ENCODE results near the gene DCN. TPM values are rescaled to one million over a fixed set of nuclear protein-coding genes. Genes with fewer than 3 reads are reported as not detected.
A peak's percentile ranks its signal among the peaks of the same experiment; 100 is the strongest.

DCN gene
- total RNA-seq, 4 donors from 2014 or later = 50.1 to 1,296 (median 333) TPM

DNA sequence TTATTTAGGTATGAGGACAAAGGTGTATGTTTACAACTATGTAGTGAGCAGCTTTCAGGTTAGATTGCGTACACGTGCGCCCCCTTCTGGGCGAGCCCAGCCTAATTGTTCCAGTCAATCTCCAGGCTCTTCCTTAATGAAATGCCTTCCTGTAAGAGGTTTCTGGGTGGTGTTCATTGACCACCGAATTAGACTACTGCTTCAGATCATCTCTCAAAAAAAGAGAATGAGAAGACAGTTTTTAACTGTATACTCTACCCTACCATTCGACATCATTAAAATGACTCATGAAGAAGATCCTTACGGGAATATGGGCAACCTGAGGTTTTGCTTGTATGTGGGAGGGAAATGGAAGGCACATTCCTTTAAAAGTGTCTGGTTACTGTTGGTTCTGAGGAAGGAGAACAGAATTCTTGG lies 73.5 kb downstream of the DCN start:
- DNase-seq = no peak
- WGBS, 2 donors = 35 to 38% methylated on average over 7 of the region's 7 CpGs
- H3K27ac ChIP-seq = peak overlapping the region in 3 of 4 donors; percentile 4 to 52 (median 24)
- intact Hi-C loops (cut with DNase I) = no loop called here
- H3K4me1 ChIP-seq = peaks cover 0 to 6% (median 0%) of the 10 kb centered on the region in 3 donors
- H3K36me3 ChIP-seq = no peaks in the 10 kb centered on the region
- no peaks in the 10 kb centered on the region for H3K27me3 ChIP-seq
- H3K4me3 ChIP-seq = peak overlapping the region in 1 of 4 donors; percentile 49
- no peaks in the 10 kb centered on the region for H3K9me3 ChIP-seq
- TF ChIP-seq POLR2A (IDR thresholded peaks at IDR 0.05) = no peak
- TF ChIP-seq, protein P1, sequence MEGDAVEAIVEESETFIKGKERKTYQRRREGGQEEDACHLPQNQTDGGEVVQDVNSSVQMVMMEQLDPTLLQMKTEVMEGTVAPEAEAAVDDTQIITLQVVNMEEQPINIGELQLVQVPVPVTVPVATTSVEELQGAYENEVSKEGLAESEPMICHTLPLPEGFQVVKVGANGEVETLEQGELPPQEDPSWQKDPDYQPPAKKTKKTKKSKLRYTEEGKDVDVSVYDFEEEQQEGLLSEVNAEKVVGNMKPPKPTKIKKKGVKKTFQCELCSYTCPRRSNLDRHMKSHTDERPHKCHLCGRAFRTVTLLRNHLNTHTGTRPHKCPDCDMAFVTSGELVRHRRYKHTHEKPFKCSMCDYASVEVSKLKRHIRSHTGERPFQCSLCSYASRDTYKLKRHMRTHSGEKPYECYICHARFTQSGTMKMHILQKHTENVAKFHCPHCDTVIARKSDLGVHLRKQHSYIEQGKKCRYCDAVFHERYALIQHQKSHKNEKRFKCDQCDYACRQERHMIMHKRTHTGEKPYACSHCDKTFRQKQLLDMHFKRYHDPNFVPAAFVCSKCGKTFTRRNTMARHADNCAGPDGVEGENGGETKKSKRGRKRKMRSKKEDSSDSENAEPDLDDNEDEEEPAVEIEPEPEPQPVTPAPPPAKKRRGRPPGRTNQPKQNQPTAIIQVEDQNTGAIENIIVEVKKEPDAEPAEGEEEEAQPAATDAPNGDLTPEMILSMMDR (IDR thresholded peaks at IDR 0.05) = peak in 5 of 6 experiments; percentile 33 to 57 (median 44)

DNA sequence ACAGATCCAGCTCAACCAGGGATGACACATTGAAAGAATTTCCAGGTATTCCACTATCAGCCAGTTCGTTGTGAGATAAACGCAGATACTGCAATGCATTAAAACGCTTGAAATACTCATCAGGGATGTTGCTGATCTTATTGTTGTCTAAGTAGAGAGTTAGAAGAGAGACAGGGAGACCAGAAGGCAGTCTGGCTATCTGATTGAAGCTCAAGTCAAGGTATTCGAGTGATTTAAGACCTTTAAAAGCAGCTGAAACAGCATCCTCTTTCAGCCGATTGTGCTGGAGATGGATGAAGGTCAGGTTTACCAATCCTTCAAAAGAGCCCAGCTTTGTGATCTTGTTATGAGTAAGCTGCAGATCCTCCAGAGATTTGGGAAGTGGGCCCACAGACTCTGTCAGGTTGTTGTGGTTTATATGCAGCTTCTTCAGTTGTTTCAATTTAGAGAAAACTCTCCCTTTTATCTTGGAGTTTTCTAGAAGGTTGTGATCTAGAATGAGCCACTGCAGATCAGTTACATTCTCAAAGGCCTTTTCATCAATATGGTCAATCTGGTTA lies 74.3 kb downstream of the DCN start:
- Histone ChIP-seq H3K4me1 (peaks cover 0 to 6% (median 0%) of the 10 kb centered on the region in 3 donors), H3K27ac (peak overlapping the region in 1 of 4 donors; percentile 8), H3K9me3 (no peaks in the 10 kb centered on the region), H3K27me3 (no peaks in the 10 kb centered on the region), H3K36me3 (no peaks in the 10 kb centered on the region), H3K4me3 (peak overlapping the region in 1 of 4 donors; percentile 3)
- no peak for TF ChIP-seq POLR2A (IDR thresholded peaks at IDR 0.05)
- TF ChIP-seq, protein P1 (IDR thresholded peaks at IDR 0.05) = no peak
- no peak for DNase-seq
- 84 to 91% methylated on average over 5 of the region's 5 CpGs for WGBS, 2 donors
- intact Hi-C loops (cut with DNase I) = no loop called here

DNA sequence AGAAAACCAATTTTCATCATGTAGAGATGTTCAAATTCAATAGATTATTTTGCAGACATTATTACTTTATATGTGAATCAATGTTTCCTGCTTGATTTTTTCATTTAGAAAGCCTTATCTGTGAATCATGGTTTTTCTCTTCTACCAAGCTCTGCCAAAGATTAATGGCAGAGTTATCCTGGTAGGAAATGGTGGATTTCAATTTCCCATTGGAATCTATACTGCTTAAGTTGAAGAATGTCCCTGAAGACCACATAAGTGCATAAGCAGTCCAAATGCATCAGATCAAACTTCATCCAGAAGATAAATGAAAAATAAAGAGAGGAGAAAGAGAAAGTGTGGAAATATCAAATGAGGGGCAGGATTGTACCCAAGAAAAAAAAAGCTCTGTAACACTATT lies 76.3 kb downstream of the DCN start:
- Histone ChIP-seq H3K9me3 (no peaks in the 10 kb centered on the region), H3K4me3 (no peak overlapping the region), H3K27me3 (no peaks in the 10 kb centered on the region), H3K4me1 (peaks cover 0 to 2% (median 0%) of the 10 kb centered on the region in 3 donors), H3K36me3 (no peaks in the 10 kb centered on the region), H3K27ac (no peak overlapping the region)
- no peak for DNase-seq
- intact Hi-C loops (cut with DNase I) = no loop called here
- TF ChIP-seq, protein P1 (IDR thresholded peaks at IDR 0.05) = no peak
- TF ChIP-seq POLR2A (IDR thresholded peaks at IDR 0.05) = no peak

DNA sequence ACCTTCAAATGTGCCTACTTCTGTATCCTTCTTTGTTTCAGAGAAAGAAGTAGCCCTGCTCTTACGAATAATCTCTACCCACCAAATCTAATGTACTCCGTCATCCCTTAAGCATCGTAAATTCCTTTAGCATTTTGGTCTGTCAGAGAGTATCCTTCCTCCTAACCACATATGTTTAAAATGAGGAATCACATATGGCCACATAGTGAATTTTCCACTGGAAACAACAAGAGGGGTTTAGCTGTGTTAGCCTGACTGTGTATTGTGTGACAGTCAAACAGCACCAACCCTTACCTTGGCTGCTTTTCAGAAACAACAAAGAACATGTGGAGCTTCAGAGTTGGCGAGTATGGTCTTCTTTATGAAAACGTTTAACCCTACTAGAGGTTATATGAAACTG lies 76.8 kb downstream of the DCN start:
- TF ChIP-seq, protein P1 (IDR thresholded peaks at IDR 0.05) = no peak
- intact Hi-C loops (cut with DNase I) = no loop called here
- Histone ChIP-seq H3K36me3 (no peaks in the 10 kb centered on the region), H3K27me3 (no peaks in the 10 kb centered on the region), H3K4me1 (no peaks in the 10 kb centered on the region), H3K9me3 (no peaks in the 10 kb centered on the region), H3K4me3 (peak overlapping the region in 1 of 4 donors; percentile 3), H3K27ac (peak overlapping the region in 1 of 4 donors; percentile 11)
- 72 to 74% methylated on average over 5 of the region's 5 CpGs for WGBS, 2 donors
- no peak for DNase-seq

DNA sequence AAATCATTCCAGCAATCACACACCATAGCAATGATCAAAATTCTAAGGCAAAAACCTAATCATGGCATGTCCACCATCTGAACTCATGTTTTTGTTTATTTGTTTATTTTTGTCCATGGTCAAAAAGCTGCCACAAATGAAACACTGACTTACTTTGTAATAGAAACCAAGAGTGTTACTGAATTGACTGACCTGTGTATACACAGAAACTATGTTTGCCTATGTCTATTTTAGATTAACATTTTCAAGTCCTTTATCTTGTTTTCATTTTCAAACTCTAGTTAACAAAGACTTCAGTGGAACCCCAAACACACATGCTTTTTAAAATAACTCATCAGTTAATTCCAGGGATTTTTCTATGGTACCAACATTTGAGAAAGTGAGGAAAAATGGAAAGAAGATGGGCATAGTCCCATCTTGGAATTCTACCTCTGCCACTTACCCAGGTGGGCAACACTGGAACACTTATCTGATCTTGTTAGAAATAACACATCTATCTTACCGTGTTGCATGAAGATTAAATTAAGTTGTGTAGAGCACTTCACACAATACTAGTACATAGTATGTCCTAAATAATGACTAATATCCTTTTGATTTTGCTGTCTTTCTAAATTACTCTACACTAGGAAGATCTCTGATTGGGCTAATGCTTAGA lies 77.7 kb downstream of the DCN start:
- WGBS, 2 donors = 71 to 86% methylated on average over 1 of the region's 1 CpG

More for the DNA sequence above, 77.7 kb downstream of the DCN start:
- Histone ChIP-seq H3K9me3 (no peaks in the 10 kb centered on the region), H3K4me1 (no peaks in the 10 kb centered on the region), H3K36me3 (no peaks in the 10 kb centered on the region), H3K27me3 (no peaks in the 10 kb centered on the region), H3K4me3 (no peak overlapping the region), H3K27ac (no peak overlapping the region)
- TF ChIP-seq, protein P1 (IDR thresholded peaks at IDR 0.05) = no peak
- TF ChIP-seq POLR2A (IDR thresholded peaks at IDR 0.05) = no peak
- intact Hi-C loops (cut with DNase I) = no loop called here
- no peak for DNase-seq
